NCI-H146 (cell line): ENCODE measurements around the gene PLD6.
"Not testable (repeated sequence)": the region's sequence is repeated elsewhere in the genome, so short reads cannot be mapped to it uniquely, and the experiment has no call there.

Experiments used
- DNase-seq: peaks from one replicate; lab custom pipeline; 2025; lab: John Stamatoyannopoulos, UW

Gene PLD6

GRCh38 chr17:17201271-17201670 lies 4.9 kb downstream of the PLD6 start:
- DNase-seq = no peak

DNA sequence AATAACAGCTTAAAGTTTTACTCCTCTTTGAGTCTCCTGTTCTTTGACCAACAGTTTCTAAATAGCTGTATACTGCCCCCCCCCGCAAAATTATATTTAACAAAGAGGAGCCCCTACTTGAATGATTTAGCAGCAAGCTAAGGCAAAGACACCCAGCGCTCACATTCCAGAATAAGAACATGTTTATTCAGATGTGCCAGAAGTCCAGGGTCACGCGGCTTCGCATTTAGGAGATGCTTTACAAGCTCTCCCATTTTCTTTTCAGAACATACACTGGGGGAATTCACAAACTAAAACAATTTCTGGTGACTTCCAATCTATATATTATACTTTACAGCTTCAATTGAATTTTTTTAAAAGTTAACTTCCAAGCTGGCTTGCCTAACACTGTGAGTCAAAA lies 5.3 kb downstream of the PLD6 start:
- no peak for DNase-seq

GRCh38 chr17:17200311-17200710 lies 5.8 kb downstream of the PLD6 start:
- no peak for DNase-seq

GRCh38 chr17:17198281-17198680 lies 7.9 kb downstream of the PLD6 start:
- no peak for DNase-seq

DNA sequence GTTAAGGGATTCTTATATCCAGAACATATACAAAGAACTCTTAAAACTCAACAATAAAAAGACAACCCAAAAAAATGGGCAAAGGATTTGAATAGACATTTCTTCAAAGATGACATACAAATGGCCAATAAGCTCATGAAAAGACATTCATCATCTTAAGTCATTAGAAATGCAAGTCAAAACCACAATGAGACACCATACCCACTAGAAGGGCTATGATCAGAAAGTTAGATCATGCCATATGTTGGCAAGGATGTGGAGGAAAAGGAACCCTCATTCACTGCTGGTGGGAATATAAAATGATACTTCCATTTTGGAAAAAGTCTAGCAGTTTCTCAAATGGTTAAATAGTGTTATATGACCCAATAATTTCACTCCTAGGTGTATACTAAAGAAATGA lies 9.4 kb downstream of the PLD6 start:
- DNase-seq = no peak

GRCh38 chr17:17195466-17195865 lies 10.7 kb downstream of the PLD6 start:
- not testable (repeated sequence) for DNase-seq

DNA sequence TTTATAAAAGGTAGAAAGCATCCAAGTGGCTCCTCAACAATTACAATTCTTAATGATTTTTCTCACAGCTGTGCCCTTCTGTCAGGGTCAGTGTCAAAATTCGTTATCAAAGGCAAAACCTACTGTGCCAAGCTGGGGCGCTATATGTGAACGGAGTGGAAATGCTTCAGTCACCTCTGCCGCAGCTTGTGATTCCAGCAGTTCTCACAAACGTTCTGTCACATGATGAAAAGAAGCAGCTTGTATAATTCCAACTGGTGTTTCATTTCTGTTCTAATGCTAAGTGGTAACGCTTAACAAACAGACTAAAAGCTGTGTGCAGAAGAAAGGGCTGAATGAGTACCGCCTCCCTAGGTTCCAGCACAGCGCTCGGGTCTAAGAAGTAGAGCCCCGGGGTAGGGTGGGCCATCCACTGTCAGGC lies 14.2 kb downstream of the PLD6 start:
- no peak for DNase-seq

DNA sequence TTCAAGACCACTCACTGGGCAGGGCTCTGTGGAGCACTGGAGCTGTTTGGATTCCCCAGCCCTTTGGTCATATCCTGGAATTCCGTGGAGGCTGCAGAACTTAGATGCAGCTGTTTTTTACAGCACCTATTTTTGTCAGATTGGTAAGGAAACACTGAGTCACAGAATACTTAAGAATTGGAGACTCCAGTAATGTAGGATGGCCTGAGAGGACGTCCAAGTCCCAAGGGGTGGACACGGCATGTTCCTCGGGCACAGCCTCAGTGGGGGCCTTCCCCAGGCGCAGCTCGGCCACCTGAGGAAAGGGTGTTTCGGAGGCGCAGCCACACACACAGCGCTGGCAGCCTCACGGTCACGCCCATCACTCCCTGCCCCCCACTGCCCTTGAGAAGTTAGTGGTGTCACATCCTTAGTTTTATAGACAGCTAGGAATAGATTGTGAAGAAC lies 14.8 kb downstream of the PLD6 start:
- DNase-seq = no peak

DNA sequence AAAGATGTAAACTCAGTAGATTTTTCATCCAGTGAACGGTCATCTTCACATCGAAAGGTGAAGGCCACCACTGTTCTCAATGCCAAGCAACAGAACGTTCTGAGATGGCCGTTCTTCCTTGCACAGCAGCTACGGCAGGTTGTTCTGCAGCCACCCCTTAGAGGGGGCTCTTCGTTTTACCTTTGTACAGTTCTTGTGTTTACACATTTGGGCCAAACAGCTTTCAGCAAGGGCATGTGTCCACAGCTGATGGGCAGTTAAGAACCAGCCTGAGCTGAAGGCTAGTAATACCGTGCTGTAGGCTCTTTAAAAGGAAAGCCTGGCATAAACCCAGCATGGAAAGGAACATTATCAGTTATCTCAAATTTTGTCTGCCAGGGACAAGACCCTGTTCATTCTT lies 15.9 kb downstream of the PLD6 start:
- DNase-seq = no peak

GRCh38 chr17:17189559-17189958 lies 16.6 kb downstream of the PLD6 start:
- no peak for DNase-seq

- no peak for DNase-seq
Observed at GRCh38 chr17:17188586-17188985, 17.5 kb downstream of the PLD6 start.

DNA sequence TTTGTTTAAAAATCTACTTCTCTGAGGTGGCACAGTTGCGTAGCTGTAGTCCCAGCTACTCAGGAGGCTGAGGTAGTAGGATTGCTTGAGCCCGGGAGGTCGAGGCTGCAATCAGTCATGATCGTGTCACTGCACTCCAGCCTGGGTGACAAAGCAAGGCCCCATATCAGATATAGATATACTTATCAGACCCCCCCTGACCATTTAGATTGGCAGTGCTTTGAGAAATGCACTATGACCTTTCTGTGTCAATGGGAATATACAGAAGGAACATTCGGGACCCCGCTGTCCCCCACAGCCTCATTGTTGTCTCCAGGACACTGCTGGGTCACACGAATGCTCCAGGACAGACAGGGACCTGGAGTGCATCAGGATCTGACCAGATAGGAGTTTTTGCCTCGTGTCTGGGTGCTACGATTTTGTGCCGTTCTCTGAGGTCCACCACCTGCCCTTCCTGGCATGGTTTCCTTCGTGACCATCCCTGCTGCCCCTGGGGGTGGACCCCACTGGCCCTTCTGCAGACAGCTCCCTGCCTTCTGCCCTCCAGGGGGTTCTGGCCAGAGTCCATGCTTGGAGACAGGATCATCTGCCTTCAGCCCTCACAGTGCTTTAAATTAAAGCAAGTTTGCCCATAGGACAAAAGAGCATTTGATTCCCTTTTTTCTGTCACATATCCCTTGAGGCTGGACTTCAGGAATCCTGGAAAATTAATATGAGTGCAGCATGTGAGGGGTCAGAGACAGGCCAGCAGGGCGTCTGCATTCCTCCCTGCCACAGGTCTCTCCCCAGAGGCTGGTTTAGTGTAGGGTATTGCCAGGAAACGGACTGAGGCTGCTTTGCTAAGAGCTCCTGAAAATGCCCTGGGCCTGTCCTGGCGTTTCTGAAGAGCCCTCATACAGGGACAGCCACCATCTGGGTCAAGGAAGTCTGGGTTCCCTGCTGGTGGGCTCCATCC lies 19.3 kb downstream of the PLD6 start:
- DNase-seq = no peak

GRCh38 chr17:17186051-17186450 lies 20.1 kb downstream of the PLD6 start:
- no peak for DNase-seq

DNA sequence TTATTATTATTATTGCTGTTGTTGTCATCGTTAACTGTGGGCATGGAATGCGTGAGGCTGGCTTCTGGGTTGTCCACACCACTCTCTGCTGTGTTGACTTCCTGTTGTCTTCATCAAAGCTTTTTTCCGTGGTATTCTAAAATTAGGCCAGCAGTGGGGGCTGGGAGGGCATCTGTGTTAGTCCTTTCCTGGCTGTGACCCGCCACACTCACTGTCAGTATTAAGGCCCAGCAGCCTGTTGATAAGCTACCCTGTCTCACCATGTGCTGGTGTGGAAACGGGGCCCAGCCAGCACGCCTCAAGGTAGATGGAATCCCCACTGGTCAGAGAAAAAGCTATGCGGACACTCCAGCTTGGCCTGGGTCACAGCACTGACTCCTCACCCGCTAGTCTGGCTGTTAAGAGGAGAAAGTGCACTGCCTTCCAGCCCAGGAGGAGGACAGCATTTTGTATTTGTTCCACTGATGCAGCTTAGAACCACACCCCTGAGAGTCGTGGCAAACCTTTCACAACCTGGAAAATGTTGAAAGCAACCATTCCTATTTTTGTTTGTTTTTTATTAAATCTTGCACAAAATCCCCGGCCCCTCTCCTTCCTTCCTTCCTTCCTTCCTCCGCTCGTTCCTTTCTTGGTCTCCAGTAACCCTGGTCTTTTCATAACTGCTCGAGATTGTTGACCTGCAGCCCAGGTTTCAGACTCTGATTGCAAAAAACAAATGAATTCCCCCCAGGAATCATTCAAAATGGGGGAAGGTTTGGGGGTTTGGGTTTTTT lies 21.0 kb downstream of the PLD6 start:
- not testable (repeated sequence) for DNase-seq

DNA sequence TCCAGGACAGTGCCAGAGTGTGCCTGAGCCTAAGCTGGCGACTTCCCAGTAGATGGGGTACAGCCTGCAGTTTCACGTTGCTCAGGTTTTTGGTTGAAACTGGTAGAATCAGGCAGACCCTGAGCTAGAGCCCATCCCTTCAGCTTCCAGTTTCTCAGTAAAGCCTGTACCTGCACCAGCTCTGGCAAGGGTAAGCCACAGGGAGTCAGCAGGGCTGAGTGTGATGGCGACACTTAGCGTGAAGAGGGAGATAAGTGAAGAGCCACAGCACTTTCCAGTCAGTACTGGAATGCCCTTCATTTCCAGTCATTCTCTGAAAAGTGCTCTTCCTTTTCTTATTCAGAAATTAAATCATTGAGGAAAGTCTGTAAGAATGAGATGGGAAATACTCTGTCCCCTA lies 22.4 kb downstream of the PLD6 start:
- DNase-seq = no peak

GRCh38 chr17:17182598-17183136 lies 23.5 kb downstream of the PLD6 start:
- no peak for DNase-seq

GRCh38 chr17:17181666-17182597 lies 24.2 kb downstream of the PLD6 start:
- DNase-seq = no peak

DNA sequence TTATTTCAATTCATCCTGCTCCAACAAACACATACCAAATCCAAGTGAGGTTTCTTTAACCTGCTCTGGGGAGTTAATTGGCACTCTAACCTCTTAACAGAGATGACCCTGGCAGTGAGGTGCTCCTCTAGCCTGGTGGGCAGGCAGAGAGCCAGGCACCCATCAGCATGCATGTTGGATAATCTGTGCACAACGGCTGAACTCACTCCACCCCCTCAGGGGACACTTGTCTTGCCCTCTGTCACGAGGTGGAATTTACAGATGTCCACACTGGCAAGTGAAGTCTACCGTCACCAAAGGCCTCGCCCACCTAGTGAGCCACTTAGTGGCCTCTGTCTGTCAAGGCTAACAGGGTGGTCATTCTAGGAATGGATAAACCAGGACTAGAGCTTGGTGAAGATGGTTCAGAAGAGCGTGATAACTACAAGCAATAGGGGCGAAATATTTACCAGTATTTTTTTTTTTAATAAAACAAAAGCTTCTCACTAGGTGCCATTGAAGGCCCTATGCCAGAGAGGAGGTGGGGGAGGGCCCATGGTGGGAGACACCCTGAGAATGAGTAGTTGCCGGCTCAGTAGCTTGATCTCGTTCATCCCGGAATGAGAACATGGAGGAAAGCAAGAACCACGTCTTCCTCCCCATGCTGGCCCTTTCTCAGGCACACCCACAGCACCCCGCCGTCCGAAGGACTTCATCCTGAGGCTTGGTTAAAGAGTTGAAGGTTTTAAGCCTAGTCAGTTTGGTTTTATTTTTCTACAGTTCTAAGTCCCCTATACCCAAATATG lies 25.2 kb downstream of the PLD6 start:
- no peak for DNase-seq

DNA sequence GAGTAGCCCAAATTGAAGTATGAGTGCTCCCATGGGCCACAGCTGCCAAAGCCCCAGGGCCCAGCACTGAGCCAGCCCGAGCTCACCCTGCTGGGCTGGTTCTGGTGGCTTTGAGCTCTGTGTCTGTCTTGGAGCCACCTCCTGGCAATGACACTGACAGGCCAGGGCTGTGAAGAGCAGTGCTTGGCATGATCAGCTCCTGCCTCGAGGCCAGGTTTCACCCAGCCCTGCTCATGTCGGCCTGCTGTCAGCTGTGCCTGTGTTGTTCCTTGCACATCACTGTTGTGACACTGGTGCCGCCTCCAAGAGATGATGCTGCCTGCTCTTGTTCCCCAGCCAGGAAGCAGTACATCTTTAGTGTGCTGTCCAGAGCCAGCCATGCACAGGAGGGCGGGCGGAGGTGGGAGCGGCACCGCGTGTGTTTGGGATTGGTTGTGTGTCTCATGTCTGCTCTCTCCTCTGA lies 26.0 kb downstream of the PLD6 start:
- no peak for DNase-seq

DNA sequence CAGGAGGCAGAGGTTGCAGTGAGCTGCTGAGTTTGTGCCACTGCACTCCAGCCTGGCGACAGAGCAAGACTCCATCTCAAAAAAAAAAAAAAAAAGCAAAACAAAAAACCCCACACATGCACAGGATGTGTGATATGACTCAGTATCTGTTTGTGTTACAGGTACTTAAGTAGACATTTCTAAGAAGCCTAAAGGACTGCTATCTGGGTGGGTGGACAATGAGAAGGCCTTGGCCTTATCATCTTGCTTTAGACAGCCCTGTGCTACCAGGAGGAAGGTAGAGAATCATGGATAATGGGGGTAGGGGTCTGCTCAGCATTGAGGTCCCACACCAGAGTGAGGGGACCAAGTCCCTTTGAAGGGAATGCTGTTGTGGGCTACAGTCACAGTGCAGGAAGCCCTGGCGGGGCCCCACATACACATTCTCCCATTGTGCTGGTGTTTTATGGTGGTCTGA lies 26.7 kb downstream of the PLD6 start:
- no peak for DNase-seq

DNA sequence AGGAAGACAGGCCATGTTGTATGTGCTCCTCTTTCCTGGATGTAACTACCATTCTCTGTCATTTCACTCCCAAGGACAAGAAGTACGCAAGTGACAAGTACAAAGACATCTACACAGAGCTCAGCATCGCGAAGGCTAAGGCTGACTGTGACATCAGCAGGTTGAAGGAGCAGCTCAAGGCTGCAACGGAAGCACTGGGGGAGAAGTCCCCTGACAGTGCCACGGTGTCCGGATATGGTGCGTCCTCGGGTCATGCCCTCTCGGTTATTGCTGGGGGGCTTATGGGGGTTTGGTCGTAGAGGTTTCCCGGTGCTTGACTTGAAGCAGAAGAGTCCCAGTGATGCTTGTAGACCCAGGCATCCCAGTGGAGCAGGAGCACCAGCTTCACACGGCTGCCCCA lies 29.0 kb downstream of the PLD6 start:
- no peak for DNase-seq
